Osteoblast (primary cell): ENCODE measurements around the gene PRKCE. TPM values are rescaled to one million over a fixed set of nuclear protein-coding genes. Genes with fewer than 3 reads are reported as not detected.

ENCODE experiments used
- DNase-seq: peaks from one replicate; pipeline ENCODE4 v3.0.0; 2011; ENCODE audit warnings: low spot score, mixed read lengths; ENCODE audit not compliant: insufficient read length; ENCODE audit errors: missing footprints
- H2AFZ ChIP-seq: 2 replicates; pipeline ENCODE4 v1.6.0; 2011; ENCODE audit warnings: mild to moderate bottlenecking, low read length
- H3K27ac ChIP-seq: 2 replicates; pipeline ENCODE4 v1.5.1; 2011; ENCODE audit warnings: mild to moderate bottlenecking, low read depth, low read length, moderate library complexity
- H3K27me3 ChIP-seq: 2 replicates; pipeline ENCODE4 v1.6.0; 2012; ENCODE audit warnings: mild to moderate bottlenecking, control low read depth, inconsistent platforms, low read length, moderate library complexity; ENCODE audit not compliant: insufficient read depth
- H3K36me3 ChIP-seq: 2 replicates; pipeline ENCODE4 v1.5.1; 2011; ENCODE audit warnings: mild to moderate bottlenecking, low read length, control low read depth, moderate library complexity; ENCODE audit not compliant: insufficient read depth
- H3K4me1 ChIP-seq: 2 replicates; pipeline ENCODE4 v1.5.1; 2011; ENCODE audit warnings: mild to moderate bottlenecking, low read length, control low read depth, moderate library complexity; ENCODE audit not compliant: insufficient read depth
- H3K4me2 ChIP-seq: 2 replicates; pipeline ENCODE4 v1.6.0; 2011; ENCODE audit warnings: mild to moderate bottlenecking, low read length; ENCODE audit not compliant: insufficient read depth
- H3K4me3 ChIP-seq: fragments of 200-600 bp; sonication (generic); 3 replicates; pipeline ENCODE4 v1.5.1; 2012; ENCODE audit warnings: mild to moderate bottlenecking, low read length, inconsistent platforms; ENCODE audit not compliant: insufficient read depth
- H3K79me2 ChIP-seq: 2 replicates; pipeline ENCODE4 v1.6.0; 2012; ENCODE audit warnings: mild to moderate bottlenecking, low read length, control low read depth, inconsistent platforms; ENCODE audit not compliant: insufficient read depth
- H3K9me3 ChIP-seq: 2 replicates; pipeline ENCODE4 v1.5.1; 2011; ENCODE audit warnings: low read depth, low read length, control low read depth
- H4K20me1 ChIP-seq: 2 replicates; pipeline ENCODE4 v1.6.0; 2012; ENCODE audit warnings: mild to moderate bottlenecking, low read length, control low read depth; ENCODE audit not compliant: insufficient read depth
- total RNA-seq: library from RNA; depleted of rRNA; stranded (reverse); fragments of >200 nt; gene quantifications from 2 replicates; pipeline ENCODE4 v1.2.3, GENCODE V29; 2012
- TF ChIP-seq, protein P1 (sequence below): IDR thresholded peaks from 2 replicates; pipeline ENCODE4 v1.5.1; 2011; ENCODE audit warnings: mild to moderate bottlenecking, low read depth, low read length, moderate library complexity; ENCODE audit errors: extremely low read depth

PRKCE gene
- total RNA-seq, 1 donor, result 22.1 TPM

DNA sequence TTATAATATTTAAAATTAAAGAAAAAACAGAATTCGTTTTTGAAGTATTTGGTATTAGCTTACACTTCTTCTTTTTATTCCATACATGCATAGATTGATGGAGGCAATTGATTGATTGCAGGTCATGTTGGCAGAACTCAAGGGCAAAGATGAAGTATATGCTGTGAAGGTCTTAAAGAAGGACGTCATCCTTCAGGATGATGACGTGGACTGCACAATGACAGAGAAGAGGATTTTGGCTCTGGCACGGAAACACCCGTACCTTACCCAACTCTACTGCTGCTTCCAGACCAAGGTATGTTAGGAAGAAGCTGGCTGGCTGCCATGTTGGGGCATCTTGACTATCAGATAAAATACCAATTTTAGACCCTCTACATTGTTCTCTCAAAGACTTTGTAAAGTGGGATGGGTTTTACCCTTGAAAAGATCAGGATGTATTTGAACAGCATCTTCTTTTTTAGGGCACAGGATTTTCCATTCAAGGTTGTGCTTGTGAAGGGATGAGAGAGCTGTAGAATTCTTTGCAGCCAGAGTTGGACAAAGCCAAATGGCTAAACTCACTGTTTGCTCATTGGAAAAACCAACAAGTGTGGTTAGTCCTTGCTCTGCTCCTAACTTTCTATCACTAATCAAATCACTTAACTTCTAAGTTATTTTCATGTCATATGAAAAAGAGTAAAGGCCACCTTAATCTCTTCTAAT is 358.9 kb downstream of the PRKCE start:
- TF ChIP-seq, protein P1, sequence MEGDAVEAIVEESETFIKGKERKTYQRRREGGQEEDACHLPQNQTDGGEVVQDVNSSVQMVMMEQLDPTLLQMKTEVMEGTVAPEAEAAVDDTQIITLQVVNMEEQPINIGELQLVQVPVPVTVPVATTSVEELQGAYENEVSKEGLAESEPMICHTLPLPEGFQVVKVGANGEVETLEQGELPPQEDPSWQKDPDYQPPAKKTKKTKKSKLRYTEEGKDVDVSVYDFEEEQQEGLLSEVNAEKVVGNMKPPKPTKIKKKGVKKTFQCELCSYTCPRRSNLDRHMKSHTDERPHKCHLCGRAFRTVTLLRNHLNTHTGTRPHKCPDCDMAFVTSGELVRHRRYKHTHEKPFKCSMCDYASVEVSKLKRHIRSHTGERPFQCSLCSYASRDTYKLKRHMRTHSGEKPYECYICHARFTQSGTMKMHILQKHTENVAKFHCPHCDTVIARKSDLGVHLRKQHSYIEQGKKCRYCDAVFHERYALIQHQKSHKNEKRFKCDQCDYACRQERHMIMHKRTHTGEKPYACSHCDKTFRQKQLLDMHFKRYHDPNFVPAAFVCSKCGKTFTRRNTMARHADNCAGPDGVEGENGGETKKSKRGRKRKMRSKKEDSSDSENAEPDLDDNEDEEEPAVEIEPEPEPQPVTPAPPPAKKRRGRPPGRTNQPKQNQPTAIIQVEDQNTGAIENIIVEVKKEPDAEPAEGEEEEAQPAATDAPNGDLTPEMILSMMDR, result no peak
- Histone ChIP-seq H3K79me2 (no peaks in the 10 kb centered on the region), H3K27ac (no peak overlapping the region), H4K20me1 (no peaks in the 10 kb centered on the region), H2AFZ (no peak overlapping the region), H3K27me3 (no peaks in the 10 kb centered on the region), H3K4me3 (no peak overlapping the region), H3K4me1 (peaks cover 21% of the 10 kb centered on the region), H3K4me2 (no peak overlapping the region), H3K36me3 (no peaks in the 10 kb centered on the region), H3K9me3 (no peaks in the 10 kb centered on the region)
- DNase-seq, result no peak

DNA sequence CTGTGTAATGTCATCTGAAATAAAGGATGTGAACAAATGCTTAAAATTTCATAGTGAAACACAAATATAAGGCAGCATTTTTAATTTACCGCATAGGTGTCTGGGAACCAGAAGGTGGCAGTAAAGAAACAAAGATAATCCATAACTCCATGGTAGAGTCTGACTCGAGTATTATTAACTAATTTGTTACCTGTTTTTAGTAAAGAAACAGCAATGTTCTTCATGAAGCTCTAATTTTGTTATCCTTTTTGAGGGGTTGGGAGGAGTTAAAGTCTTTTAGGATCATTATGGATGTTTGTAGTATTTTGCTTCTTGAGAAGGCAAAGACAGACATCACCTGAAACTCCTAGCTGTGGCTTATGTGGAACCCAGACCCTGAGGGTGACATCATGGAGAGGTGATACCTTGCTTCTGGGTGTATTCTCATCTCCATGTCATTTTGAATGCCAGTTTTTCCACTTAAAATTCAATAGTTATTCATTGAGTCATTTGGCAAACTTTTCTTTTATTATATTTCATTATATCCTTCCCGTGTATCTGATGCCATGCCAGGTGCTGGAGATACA is 359.5 kb downstream of the PRKCE start:
- peak; percentile 76 for DNase-seq

DNA sequence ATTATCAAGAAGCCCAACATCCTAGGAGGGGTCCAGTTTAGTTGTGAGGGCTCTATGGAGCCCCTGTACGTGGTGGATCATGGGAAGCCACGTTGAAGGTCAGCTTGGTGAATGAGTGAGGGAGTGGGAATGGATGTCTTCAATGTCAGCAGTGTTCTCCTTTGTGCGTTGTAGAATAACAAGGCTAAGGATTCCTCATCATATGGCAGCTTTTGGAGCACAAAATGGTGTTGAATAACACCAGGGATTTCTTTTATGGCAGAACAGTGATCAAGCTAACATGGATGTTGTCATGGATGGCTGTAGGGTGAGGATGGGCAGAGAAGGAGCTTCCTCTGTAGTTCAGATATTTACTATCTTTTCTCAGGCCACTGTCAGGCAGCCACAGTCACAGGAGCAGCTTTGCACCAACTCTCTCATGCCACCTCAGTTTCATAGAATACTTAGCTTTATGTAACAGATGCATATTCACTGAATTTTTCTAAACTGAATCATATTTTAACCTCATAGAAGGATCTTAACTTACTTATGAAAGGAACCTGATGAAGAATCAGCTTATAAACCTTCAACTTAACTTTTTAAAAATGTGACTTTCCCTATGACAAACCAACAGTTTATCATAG is 361.3 kb downstream of the PRKCE start:
- TF ChIP-seq, protein P1, result no peak
- H3K27ac ChIP-seq, result no peak overlapping the region
- no peak for DNase-seq
- no peak overlapping the region for H2AFZ ChIP-seq
- no peaks in the 10 kb centered on the region for H3K9me3 ChIP-seq
- no peak overlapping the region for H3K4me2 ChIP-seq
- no peak overlapping the region for H3K4me3 ChIP-seq
- no peaks in the 10 kb centered on the region for H3K36me3 ChIP-seq
- peaks cover 28% of the 10 kb centered on the region for H3K4me1 ChIP-seq
- no peaks in the 10 kb centered on the region for H3K27me3 ChIP-seq
- no peaks in the 10 kb centered on the region for H4K20me1 ChIP-seq
- no peaks in the 10 kb centered on the region for H3K79me2 ChIP-seq

More for the DNA sequence above, 359.5 kb downstream of the PRKCE start:
- H3K4me2 ChIP-seq, result no peak overlapping the region
- H3K27me3 ChIP-seq, result no peaks in the 10 kb centered on the region
- H2AFZ ChIP-seq, result no peak overlapping the region
- no peaks in the 10 kb centered on the region for H3K9me3 ChIP-seq
- H3K4me3 ChIP-seq, result no peak overlapping the region
- H3K36me3 ChIP-seq, result no peaks in the 10 kb centered on the region
- H3K79me2 ChIP-seq, result no peaks in the 10 kb centered on the region
- TF ChIP-seq, protein P1, result peak; percentile 71
- H3K4me1 ChIP-seq, result peaks cover 27% of the 10 kb centered on the region
- no peaks in the 10 kb centered on the region for H4K20me1 ChIP-seq
- H3K27ac ChIP-seq, result no peak overlapping the region

DNA sequence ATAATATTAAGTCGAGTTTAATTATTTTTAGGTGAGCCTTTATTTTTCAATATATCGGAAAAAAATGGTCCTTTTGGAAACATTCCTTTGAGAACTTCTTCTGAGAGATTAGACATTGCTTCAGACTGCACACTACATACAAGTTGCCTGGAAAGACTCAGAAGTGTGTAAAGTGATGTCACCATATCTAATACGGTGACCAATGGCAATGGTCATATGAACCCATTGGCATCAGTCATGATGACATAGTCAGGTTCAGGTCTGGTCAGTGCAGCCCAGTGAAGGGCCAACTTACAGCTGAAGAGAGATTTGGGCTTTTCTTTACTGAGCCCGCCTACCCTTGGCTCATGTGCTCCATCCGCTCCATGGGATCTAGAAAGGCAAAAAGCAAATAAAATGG is 362.3 kb downstream of the PRKCE start:
- Histone ChIP-seq H3K4me1 (peaks cover 23% of the 10 kb centered on the region), H3K4me2 (no peak overlapping the region), H3K79me2 (no peaks in the 10 kb centered on the region), H3K27ac (no peak overlapping the region), H3K36me3 (no peaks in the 10 kb centered on the region), H3K27me3 (no peaks in the 10 kb centered on the region), H3K4me3 (no peak overlapping the region), H2AFZ (no peak overlapping the region), H4K20me1 (no peaks in the 10 kb centered on the region), H3K9me3 (no peaks in the 10 kb centered on the region)
- no peak for DNase-seq
- TF ChIP-seq, protein P1, result no peak
